MCF 10A (cell line): Measurements from ENCODE around the gene RPP30. TPM values are rescaled to one million over a fixed set of nuclear protein-coding genes. Genes with fewer than 3 reads are reported as not detected.

Experiments
- BruUV-seq: library from RNA; stranded (reverse); fragments of 400-500 nt; replicated peaks from 2 replicates; lab custom pipeline; 2021; lab: Mats Ljungman, UMichigan
- CTCF ChIA-PET: fragments of 300-600 bp; sonication (Branson Sonifier 250); formaldehyde crosslinking; extraction: SDS; loops from one replicate; lab custom pipeline; 2021; ENCODE audit warnings: antibody characterized with exemption, inconsistent platforms; lab: Yijun Ruan, JAX
- POLR2A ChIA-PET: fragments of 300-600, 350-650 bp; sonication (Branson Sonifier 250); formaldehyde crosslinking; extraction: SDS; loops from one replicate; lab custom pipeline; 2020; ENCODE audit warnings: antibody characterized with exemption, inconsistent platforms; lab: Yijun Ruan, JAX
- DNase-seq: peaks from one replicate; pipeline ENCODE4 v3.0.0-alpha.2; 2018; ENCODE audit not compliant: unreplicated experiment
- H3K27ac Mint-ChIP-seq: one replicate; pipeline ENCODE4 v1.8.0; 2022; ENCODE audit warnings: mild to moderate bottlenecking, low read depth, mixed read lengths; ENCODE audit not compliant: unreplicated experiment
- H3K27me3 Mint-ChIP-seq: one replicate; pipeline ENCODE4 v1.8.0; 2022; ENCODE audit warnings: mixed read lengths; ENCODE audit not compliant: insufficient read depth, unreplicated experiment
- H3K36me3 Mint-ChIP-seq: one replicate; pipeline ENCODE4 v1.8.0; 2022; ENCODE audit warnings: mild to moderate bottlenecking, moderate library complexity, mixed read lengths; ENCODE audit not compliant: insufficient read depth, unreplicated experiment
- H3K4me1 Mint-ChIP-seq: one replicate; pipeline ENCODE4 v1.8.0; 2022; ENCODE audit warnings: mixed read lengths; ENCODE audit not compliant: insufficient read depth, unreplicated experiment
- H3K4me3 Mint-ChIP-seq: one replicate; pipeline ENCODE4 v1.8.0; 2022; ENCODE audit warnings: mild to moderate bottlenecking, moderate library complexity, mixed read lengths; ENCODE audit not compliant: unreplicated experiment
- H3K9me3 Mint-ChIP-seq: one replicate; pipeline ENCODE4 v1.8.0; 2022; ENCODE audit warnings: mixed read lengths; ENCODE audit not compliant: unreplicated experiment
- CTCF ChIP-seq: fragments of 200-600 bp; IDR thresholded peaks from one replicate; pipeline ENCODE4 v1.8.0; 2022; ENCODE audit warnings: antibody characterized with exemption, mild to moderate bottlenecking; ENCODE audit not compliant: unreplicated experiment
- intact Hi-C: fragments of 100-400 bp; cut with micrococcal nuclease; formaldehyde crosslinking; loops from 2 replicates; pipeline ENCODE4 v1.14.1; 2022
- total RNA-seq: library from RNA; stranded (reverse); gene quantifications from 2 replicates; pipeline ENCODE4 v1.2.3, GENCODE V29; 2022

The RPP30 gene
- total RNA-seq, 1 experiment from 2014 or later: 41.8 TPM

DNA sequence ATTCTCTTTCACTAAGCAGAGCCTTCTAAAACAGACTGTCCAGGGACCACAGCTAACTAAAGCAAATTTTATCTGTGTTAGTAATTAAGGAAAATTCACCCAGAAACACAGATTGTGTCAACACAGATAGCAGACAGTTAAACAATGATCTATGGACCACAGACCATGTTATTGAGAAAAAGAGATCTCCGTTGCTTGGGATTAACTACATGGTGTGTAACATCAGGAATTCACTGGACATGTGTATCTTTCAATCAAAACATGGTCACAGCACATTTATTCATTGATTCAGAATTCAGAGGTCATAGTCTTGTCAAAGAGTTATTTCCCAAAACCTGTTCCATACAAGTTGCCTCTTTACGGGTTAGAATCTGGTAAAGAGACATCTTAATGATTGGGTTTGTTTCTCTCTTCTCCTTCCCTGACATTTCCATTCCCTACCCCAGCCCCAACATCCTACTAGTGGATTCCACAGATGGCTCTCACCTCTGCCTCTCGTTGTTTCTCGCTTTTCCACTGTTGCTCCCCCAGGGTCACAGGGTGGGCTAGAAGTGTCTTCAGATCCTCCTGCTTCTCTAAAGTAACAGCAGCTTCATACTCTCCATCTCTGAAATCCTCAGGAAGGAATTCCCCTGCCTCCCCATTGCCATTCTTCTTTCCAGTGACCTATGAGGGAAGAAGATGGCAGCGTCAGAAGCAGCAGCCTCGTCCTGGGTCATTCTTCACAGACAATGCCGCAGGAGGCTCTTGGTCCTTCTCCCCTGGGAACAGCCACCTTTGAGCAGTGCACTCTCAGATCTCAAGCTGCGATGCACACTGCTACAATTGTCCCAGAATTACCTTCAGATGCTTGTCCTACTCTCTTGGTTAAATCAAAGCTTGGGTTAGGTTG, 48.2 kb downstream of the RPP30 start:
- TF ChIP-seq CTCF: no peak
- intact Hi-C loops: loop anchor here (5.0 kb wide), 1 partner anchor 47 kb away; no protein-coding TSS in a partner anchor
- Mint-ChIP-seq H3K27me3 (no peaks in the 10 kb centered on the region), H3K27ac (no peak overlapping the region), H3K36me3 (no peaks in the 10 kb centered on the region), H3K4me1 (peaks cover 15% of the 10 kb centered on the region), H3K9me3 (no peaks in the 10 kb centered on the region), H3K4me3 (no peak overlapping the region)
- BruUV-seq: no TSS peak
- ChIA-PET CTCF (interaction anchor here (0.6 to 1.2 kb wide), 5 partner anchors 8 to 332 kb away, joined by 3 to 4 read pairs (median 3); no protein-coding TSS in a partner anchor), POLR2A (interaction anchor here (0.6 to 1.6 kb wide), 6 partner anchors 10 to 327 kb away, joined by 3 to 5 read pairs (median 4); no protein-coding TSS in a partner anchor)
- no peak for DNase-seq

- intact Hi-C loops: loop anchor here (5.0 kb wide), 1 partner anchor 46 kb away; no protein-coding TSS in a partner anchor
- Mint-ChIP-seq H3K4me1 (peaks cover 15% of the 10 kb centered on the region), H3K9me3 (no peaks in the 10 kb centered on the region), H3K27ac (peak within 1 kb of the TSS; percentile 15), H3K4me3 (peak within 1 kb of the TSS; percentile 16), H3K27me3 (no peaks in the 10 kb centered on the region), H3K36me3 (no peaks in the 10 kb centered on the region)
- peak; percentile 82 for DNase-seq
- TF ChIP-seq CTCF: no peak
- POLR2A ChIA-PET: interaction anchor here (0.6 to 1.2 kb wide), 4 partner anchors 9 to 326 kb away, joined by 3 to 5 read pairs (median 4); no protein-coding TSS in a partner anchor
- BruUV-seq: no TSS peak
- CTCF ChIA-PET: interaction anchor here (0.9 to 1.0 kb wide), 3 partner anchors 10 to 330 kb away, joined by 3 to 5 read pairs (median 4); no protein-coding TSS in a partner anchor
Measured at GRCh38 chr10:90920986-90921666, 49.4 kb downstream of the RPP30 start, which contains the start of gene ANKRD1. Gene ANKRD1, minus strand, starts transcription at chr10:90921087. Its CDS starts 60 bp downstream, at chr10:90921027.

DNA sequence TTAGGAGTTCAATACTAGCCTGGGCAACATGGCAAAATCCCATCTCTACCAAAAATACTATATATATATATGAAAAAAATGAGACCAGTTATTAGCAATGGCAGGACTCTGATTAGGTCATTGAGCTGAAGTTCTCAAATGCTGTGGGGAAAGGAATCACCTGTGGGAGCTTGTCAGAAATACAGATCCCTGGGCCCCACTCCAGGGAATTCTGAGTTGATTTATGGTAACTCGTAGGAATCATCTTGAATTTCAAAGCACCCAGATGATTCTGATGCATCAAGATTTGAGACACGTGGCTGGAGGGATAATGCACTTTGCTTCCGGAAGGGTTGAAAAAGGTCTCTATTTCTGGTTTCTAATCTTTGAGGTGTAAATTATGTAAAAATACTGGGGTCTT, 50.1 kb downstream of the RPP30 start:
- Mint-ChIP-seq H3K4me3 (no peak overlapping the region), H3K4me1 (peaks cover 15% of the 10 kb centered on the region), H3K27ac (no peak overlapping the region), H3K9me3 (no peaks in the 10 kb centered on the region), H3K27me3 (no peaks in the 10 kb centered on the region), H3K36me3 (no peaks in the 10 kb centered on the region)
- TF ChIP-seq CTCF: no peak
- DNase-seq: no peak
- intact Hi-C loops: loop anchor here (5.0 kb wide), 1 partner anchor 45 kb away; no protein-coding TSS in a partner anchor
- ChIA-PET POLR2A (interaction anchor here (1.0 kb wide), 1 partner anchor 8 kb away, joined by 3 read pairs; no protein-coding TSS in a partner anchor), CTCF (interaction anchor here (0.9 to 1.0 kb wide), 2 partner anchors 167 to 329 kb away, joined by 3 to 5 read pairs; no protein-coding TSS in a partner anchor)
- BruUV-seq: no TSS peak
